GM12878 (cell line): Measurements from ENCODE around the gene EXOC7.

ENCODE experiments used
- ATF2 ChIP-seq: IDR thresholded peaks from 2 replicates; pipeline ENCODE4 v1.6.1; 2012; ENCODE audit warnings: low read length, inconsistent platforms
- ATF3 ChIP-seq: IDR thresholded peaks from 2 replicates; pipeline ENCODE4 v1.6.1; 2011; ENCODE audit warnings: low read depth, mild to moderate bottlenecking, low read length, moderate library complexity, borderline replicate concordance; ENCODE audit errors: extremely low read depth
- BACH1 ChIP-seq: fragments of 450-650 bp; IDR thresholded peaks from 2 replicates; pipeline ENCODE4 v1.6.1; 2017; ENCODE audit warnings: mild to moderate bottlenecking, borderline replicate concordance
- BCLAF1 ChIP-seq: fragments of 450-650 bp; IDR thresholded peaks from 2 replicates; pipeline ENCODE4 v1.6.1; 2017; ENCODE audit warnings: antibody characterized with exemption, mild to moderate bottlenecking, moderate library complexity
- CHD2 ChIP-seq: IDR thresholded peaks from 2 replicates; pipeline ENCODE4 v1.6.1; 2011; ENCODE audit warnings: low read depth, low read length, improper control_type of control experiment, borderline replicate concordance
- CTCF ChIP-seq, 3 experiments: IDR thresholded peaks in 2 of 3; conservative IDR thresholded peaks in 1 of 3; 2 replicates each; pipeline ENCODE4 v1.5.1; 2011; ENCODE audit warnings: low read depth in 3 of 3, low read length in 3 of 3, mild to moderate bottlenecking in 3 of 3, control low read depth in 2 of 3, moderate library complexity in 2 of 3, inconsistent platforms in 1 of 3, mixed read lengths in 1 of 3; ENCODE audit not compliant: control insufficient read depth in 2 of 3, insufficient read depth in 1 of 3; ENCODE audit errors: extremely low read depth in 1 of 3
- EP300 ChIP-seq, 2 experiments: fragments of 150-350 bp in 1 of 2; IDR thresholded peaks; 2 replicates each; pipeline ENCODE4 v1.6.1; 2011 to 2012; ENCODE audit warnings: low read depth in 2 of 2, low read length in 2 of 2, borderline replicate concordance in 1 of 2, improper control_type of control experiment in 1 of 2, inconsistent platforms in 1 of 2; ENCODE audit not compliant: control insufficient read depth in 1 of 2
- EZH2 ChIP-seq: IDR thresholded peaks from 2 replicates; pipeline ENCODE4 v1.6.1; 2012; ENCODE audit warnings: low read depth, mild to moderate bottlenecking, control low read depth, inconsistent platforms, low read length, borderline replicate concordance; ENCODE audit not compliant: control insufficient read depth
- MEF2A ChIP-seq: IDR thresholded peaks from 2 replicates; pipeline ENCODE4 v1.6.1; 2011; ENCODE audit warnings: low read depth, mild to moderate bottlenecking, low read length, moderate library complexity; ENCODE audit not compliant: insufficient read depth
- POLR2A ChIP-seq: IDR thresholded peaks from 2 replicates; pipeline ENCODE4 v1.6.1; 2011; ENCODE audit warnings: low read depth, mild to moderate bottlenecking, low read length
- RCOR1 ChIP-seq: conservative IDR thresholded peaks from 2 replicates; pipeline ENCODE4 v1.6.1; 2012; ENCODE audit warnings: low read depth, low read length, improper control_type of control experiment
- SIN3A ChIP-seq: IDR thresholded peaks from 2 replicates; pipeline ENCODE4 v1.6.1; 2012; ENCODE audit warnings: low read depth, low read length, improper control_type of control experiment
- TCF7 ChIP-seq: IDR thresholded peaks from 2 replicates; pipeline ENCODE4 v1.6.1; 2014; ENCODE audit warnings: antibody characterized with exemption, borderline replicate concordance
- ZSCAN29 ChIP-seq: fragments of 450-650 bp; IDR thresholded peaks from 2 replicates; pipeline ENCODE4 v1.6.1; 2017; ENCODE audit warnings: mild to moderate bottlenecking, moderate library complexity

GRCh38 chr17:76104896-76105231 lies 1.3 kb upstream of the EXOC7 start:
- TF ChIP-seq CTCF (IDR thresholded peaks at IDR 0.05 in 2 of 3, conservative IDR thresholded peaks at IDR 0.05 in 1 of 3; ENCODE audit: control insufficient read depth in 2 of 3, extremely low read depth in 1 of 3, insufficient read depth in 1 of 3, low read depth in 3 of 3, low read length in 3 of 3) (no peak), EZH2 (no peak), RCOR1 (no peak), POLR2A (no peak), ATF3 (no peak), BACH1 (no peak), ZSCAN29 (no peak), EP300 (IDR thresholded peaks at IDR 0.05; ENCODE audit: borderline replicate concordance in 1 of 2, control insufficient read depth in 1 of 2, low read depth in 2 of 2, low read length in 2 of 2) (no peak), MEF2A (no peak), CHD2 (no peak), TCF7 (no peak), BCLAF1 (no peak), ATF2 (no peak), SIN3A (no peak)
